Measurements from ENCODE around the gene AOAH.

GRCh38 chr7:36668080-36668479, 56.2 kb downstream of the AOAH start:
- TF ChIP-seq, protein P1, sequence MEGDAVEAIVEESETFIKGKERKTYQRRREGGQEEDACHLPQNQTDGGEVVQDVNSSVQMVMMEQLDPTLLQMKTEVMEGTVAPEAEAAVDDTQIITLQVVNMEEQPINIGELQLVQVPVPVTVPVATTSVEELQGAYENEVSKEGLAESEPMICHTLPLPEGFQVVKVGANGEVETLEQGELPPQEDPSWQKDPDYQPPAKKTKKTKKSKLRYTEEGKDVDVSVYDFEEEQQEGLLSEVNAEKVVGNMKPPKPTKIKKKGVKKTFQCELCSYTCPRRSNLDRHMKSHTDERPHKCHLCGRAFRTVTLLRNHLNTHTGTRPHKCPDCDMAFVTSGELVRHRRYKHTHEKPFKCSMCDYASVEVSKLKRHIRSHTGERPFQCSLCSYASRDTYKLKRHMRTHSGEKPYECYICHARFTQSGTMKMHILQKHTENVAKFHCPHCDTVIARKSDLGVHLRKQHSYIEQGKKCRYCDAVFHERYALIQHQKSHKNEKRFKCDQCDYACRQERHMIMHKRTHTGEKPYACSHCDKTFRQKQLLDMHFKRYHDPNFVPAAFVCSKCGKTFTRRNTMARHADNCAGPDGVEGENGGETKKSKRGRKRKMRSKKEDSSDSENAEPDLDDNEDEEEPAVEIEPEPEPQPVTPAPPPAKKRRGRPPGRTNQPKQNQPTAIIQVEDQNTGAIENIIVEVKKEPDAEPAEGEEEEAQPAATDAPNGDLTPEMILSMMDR (IDR thresholded peaks at IDR 0.05 in 2 of 3, conservative IDR thresholded peaks at IDR 0.05 in 1 of 3; ENCODE audit: insufficient read depth in 2 of 3, low read depth in 1 of 3, low read length in 3 of 3), result no peak
- no peak for TF ChIP-seq ZFX (CRISPR knock-in tag; IDR thresholded peaks at IDR 0.05)
- TF ChIP-seq, protein P2, sequence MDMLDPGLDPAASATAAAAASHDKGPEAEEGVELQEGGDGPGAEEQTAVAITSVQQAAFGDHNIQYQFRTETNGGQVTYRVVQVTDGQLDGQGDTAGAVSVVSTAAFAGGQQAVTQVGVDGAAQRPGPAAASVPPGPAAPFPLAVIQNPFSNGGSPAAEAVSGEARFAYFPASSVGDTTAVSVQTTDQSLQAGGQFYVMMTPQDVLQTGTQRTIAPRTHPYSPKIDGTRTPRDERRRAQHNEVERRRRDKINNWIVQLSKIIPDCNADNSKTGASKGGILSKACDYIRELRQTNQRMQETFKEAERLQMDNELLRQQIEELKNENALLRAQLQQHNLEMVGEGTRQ (CRISPR knock-in tag; IDR thresholded peaks at IDR 0.05), result no peak
- TF ChIP-seq E2F1 (CRISPR knock-in tag; IDR thresholded peaks at IDR 0.05), result no peak
- no peak for TF ChIP-seq NR2C2 (CRISPR knock-in tag; IDR thresholded peaks at IDR 0.05)
- TF ChIP-seq NR2C2 (tag; IDR thresholded peaks at IDR 0.05), result no peak
- TF ChIP-seq ID3 (CRISPR knock-in tag; IDR thresholded peaks at IDR 0.05), result no peak
- TF ChIP-seq ID3 (tag; IDR thresholded peaks at IDR 0.05), result no peak
- TF ChIP-seq PATZ1 (CRISPR knock-in tag; IDR thresholded peaks at IDR 0.05; ENCODE audit: borderline replicate concordance), result no peak
- no peak for TF ChIP-seq ARHGAP35 (IDR thresholded peaks at IDR 0.05; ENCODE audit: partially characterized antibody)
- no peak for TF ChIP-seq THAP7 (CRISPR knock-in tag; IDR thresholded peaks at IDR 0.05)
- no peak for TF ChIP-seq ZBTB34 (CRISPR knock-in tag; IDR thresholded peaks at IDR 0.05)
- no peak for TF ChIP-seq POLR2A (conservative IDR thresholded peaks at IDR 0.05)
- no peak for TF ChIP-seq FOS (IDR thresholded peaks at IDR 0.05; ENCODE audit: extremely low read depth, insufficient read length)
- TF ChIP-seq, protein P3, sequence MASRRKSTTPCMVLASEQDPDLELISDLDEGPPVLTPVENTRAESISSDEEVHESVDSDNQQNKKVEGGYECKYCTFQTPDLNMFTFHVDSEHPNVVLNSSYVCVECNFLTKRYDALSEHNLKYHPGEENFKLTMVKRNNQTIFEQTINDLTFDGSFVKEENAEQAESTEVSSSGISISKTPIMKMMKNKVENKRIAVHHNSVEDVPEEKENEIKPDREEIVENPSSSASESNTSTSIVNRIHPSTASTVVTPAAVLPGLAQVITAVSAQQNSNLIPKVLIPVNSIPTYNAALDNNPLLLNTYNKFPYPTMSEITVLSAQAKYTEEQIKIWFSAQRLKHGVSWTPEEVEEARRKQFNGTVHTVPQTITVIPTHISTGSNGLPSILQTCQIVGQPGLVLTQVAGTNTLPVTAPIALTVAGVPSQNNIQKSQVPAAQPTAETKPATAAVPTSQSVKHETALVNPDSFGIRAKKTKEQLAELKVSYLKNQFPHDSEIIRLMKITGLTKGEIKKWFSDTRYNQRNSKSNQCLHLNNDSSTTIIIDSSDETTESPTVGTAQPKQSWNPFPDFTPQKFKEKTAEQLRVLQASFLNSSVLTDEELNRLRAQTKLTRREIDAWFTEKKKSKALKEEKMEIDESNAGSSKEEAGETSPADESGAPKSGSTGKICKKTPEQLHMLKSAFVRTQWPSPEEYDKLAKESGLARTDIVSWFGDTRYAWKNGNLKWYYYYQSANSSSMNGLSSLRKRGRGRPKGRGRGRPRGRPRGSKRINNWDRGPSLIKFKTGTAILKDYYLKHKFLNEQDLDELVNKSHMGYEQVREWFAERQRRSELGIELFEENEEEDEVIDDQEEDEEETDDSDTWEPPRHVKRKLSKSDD (conservative IDR thresholded peaks at IDR 0.05; ENCODE audit: low read length), result no peak
- no peak for TF ChIP-seq GABPB1 (CRISPR knock-in tag; IDR thresholded peaks at IDR 0.05)
